ENCODE results near the gene FHIP1B. TPM values are rescaled to one million over a fixed set of nuclear protein-coding genes. Genes with fewer than 3 reads are reported as not detected.
"Not testable (repeated sequence)": the region's sequence is repeated elsewhere in the genome, so short reads cannot be mapped to it uniquely, and the experiment has no call there.

Gene FHIP1B
- total RNA-seq: 10 to 100 TPM; 45.6 to 52.2 TPM

DNA sequence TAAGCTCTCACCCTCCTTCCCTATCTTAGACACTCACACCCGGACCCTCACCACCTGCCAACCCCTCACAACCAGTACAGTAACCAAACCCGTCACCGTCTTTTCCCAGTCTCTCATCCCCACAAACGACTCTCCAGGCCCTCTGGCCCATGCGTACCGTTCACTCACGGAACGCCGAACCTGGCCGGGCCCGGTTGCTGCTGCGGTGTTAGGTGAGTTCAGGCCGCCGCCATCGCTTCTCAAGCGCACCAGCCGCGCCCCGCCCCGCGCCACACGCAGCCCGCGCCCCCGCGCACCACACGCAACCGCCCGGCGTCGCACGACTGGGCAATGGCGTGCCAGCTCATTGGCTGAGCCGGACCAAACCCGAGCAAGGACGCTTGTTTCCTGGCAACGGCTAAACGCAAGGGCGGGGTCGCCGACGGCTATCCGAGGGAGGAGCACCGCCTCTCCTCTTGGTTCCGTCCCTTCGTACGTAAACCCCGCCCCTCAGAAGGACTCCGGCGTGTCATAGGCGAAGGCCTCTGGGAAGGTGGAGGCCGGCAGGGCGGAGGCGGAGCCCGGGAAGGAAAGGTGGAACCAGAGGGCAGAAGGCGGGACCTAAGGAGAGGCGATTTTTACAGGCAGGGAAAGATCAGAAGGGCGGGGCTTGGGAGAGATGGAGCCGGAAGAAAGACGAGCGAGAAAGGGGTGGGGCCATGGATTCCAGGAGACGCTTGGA is at the start of gene FHIP1B:
Gene FHIP1B (minus strand): TSS at position 250 of the 721 bp plus-strand sequence. CDS start 10,120 bp downstream, outside the sequence.
- no peaks in the 10 kb centered on the region for H3K27me3 Mint-ChIP-seq
- H3K4me3 Mint-ChIP-seq: peak within 1 kb of the TSS; percentile 99
- peak; percentile 97 for ATAC-seq
- H3K36me3 Mint-ChIP-seq: no peaks in the 10 kb centered on the region
- peak within 1 kb of the TSS; percentile 92 to 93 for H3K27ac Mint-ChIP-seq
- no peaks in the 10 kb centered on the region for H3K9me3 Mint-ChIP-seq
- DNase-seq (ENCODE audit: low spot score): peak; percentile 100
- H3K4me1 Mint-ChIP-seq (ENCODE audit: low read depth in 2 of 2): peaks cover 43 to 52% of the 10 kb centered on the region in 2 donors

GRCh38 chr11:6283453-6284023 is 49.1 kb upstream of the FHIP1B start:
- ATAC-seq (no peak), DNase-seq (ENCODE audit: low spot score) (no peak)
- H3K27ac Mint-ChIP-seq: no peak overlapping the region
- H3K4me3 Mint-ChIP-seq: no peak overlapping the region
- peaks cover 32 to 43% of the 10 kb centered on the region in 2 donors for H3K27me3 Mint-ChIP-seq
- H3K36me3 Mint-ChIP-seq: no peaks in the 10 kb centered on the region
- no peaks in the 10 kb centered on the region for H3K9me3 Mint-ChIP-seq
- H3K4me1 Mint-ChIP-seq (ENCODE audit: low read depth in 2 of 2): no peaks in the 10 kb centered on the region

- H3K9me3 Mint-ChIP-seq; H3K4me1 Mint-ChIP-seq (ENCODE audit: low read depth in 2 of 2); H3K4me3 Mint-ChIP-seq; H3K36me3 Mint-ChIP-seq; H3K27ac Mint-ChIP-seq; DNase-seq (ENCODE audit: low spot score); ATAC-seq: not testable (repeated sequence)
- H3K27me3 Mint-ChIP-seq: peaks cover 45 to 61% of the 10 kb centered on the region in 2 donors
These were observed 46.4 kb upstream of the FHIP1B start for GRCh38 chr11:6280809-6281208.

DNA sequence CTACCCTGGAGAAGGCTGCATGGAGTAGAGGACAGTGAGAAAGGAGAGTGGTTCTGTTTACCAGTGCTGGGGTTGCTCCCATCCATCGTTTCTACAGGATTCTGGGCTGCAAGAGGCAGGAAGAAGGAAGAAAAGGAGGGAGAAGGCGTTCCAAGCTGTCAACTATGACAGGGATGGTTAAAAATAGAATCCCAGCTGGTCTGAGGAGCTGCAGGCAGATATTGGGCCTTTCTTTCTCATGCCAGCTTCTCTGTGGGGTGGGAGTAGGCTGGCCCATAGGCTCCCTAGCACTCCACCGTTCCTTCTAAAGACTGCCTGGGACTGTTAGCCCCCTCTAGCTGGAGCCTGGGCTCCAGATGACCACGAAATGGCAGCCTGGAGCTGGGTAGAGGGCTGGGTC is 38.8 kb upstream of the FHIP1B start:
- Mint-ChIP-seq H3K9me3 (no peaks in the 10 kb centered on the region), H3K4me1 (ENCODE audit: low read depth in 2 of 2) (peaks cover 7 to 11% of the 10 kb centered on the region in 2 donors), H3K27me3 (peaks cover 42 to 45% of the 10 kb centered on the region in 2 donors), H3K4me3 (no peak overlapping the region), H3K36me3 (no peaks in the 10 kb centered on the region), H3K27ac (no peak overlapping the region)
- DNase-seq (ENCODE audit: low spot score) (no peak), ATAC-seq (no peak)

DNA sequence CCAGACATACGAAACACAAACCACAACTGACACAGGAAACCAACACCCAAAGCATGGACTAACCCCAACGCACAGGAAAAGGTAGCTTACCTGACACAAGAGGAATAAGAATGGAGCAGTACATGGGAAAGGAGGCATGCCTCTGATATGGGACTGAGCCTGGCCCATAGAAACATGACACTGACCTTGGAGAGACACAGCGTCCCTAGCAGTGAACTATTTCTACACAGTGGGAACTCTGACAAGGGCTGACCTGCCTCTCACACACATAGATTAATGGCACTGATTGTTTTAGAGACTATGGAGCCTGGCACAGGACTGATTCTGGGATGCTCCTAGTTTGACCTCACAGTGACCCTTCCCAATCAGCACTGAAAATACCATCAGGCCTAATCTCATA is 37.2 kb upstream of the FHIP1B start:
- Mint-ChIP-seq H3K4me3 (no peak overlapping the region), H3K27me3 (peaks cover 32 to 34% of the 10 kb centered on the region in 2 donors), H3K36me3 (no peaks in the 10 kb centered on the region), H3K27ac (no peak overlapping the region), H3K4me1 (ENCODE audit: low read depth in 2 of 2) (peaks cover 7 to 11% of the 10 kb centered on the region in 2 donors), H3K9me3 (no peaks in the 10 kb centered on the region)
- no peak for DNase-seq (ENCODE audit: low spot score)
- no peak for ATAC-seq

DNA sequence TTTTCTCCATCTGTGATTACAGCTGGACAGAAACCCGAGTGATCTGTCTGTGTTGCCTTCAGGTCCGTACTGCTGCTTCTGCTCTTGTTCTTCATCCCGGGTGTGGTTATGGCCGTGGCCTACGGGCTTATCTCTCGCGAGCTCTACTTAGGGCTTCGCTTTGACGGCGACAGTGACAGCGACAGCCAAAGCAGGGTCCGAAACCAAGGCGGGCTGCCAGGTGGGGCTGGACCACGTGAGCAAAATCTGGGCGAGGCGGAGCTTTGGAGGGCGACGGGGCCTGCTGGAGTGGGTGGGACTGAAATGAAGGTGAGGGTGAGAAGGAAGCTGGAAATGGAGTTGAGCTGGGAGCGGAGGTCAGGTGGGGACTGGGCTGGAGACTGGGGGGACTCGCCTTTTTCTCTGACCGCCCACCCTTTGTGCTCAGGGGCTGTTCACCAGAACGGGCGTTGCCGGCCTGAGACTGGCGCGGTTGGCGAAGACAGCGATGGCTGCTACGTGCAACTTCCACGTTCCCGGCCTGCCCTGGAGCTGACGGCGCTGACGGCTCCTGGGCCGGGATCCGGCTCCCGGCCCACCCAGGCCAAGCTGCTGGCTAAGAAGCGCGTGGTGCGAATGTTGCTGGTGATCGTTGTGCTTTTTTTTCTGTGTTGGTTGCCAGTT is 36.3 kb upstream of the FHIP1B start:
- ATAC-seq (no peak), DNase-seq (ENCODE audit: low spot score) (no peak)
- H3K4me1 Mint-ChIP-seq (ENCODE audit: low read depth in 2 of 2): peaks cover 7 to 11% of the 10 kb centered on the region in 2 donors
- no peak overlapping the region for H3K27ac Mint-ChIP-seq
- H3K9me3 Mint-ChIP-seq: no peaks in the 10 kb centered on the region
- peaks cover 27 to 31% of the 10 kb centered on the region in 2 donors for H3K27me3 Mint-ChIP-seq
- H3K4me3 Mint-ChIP-seq: no peak overlapping the region
- no peaks in the 10 kb centered on the region for H3K36me3 Mint-ChIP-seq

GRCh38 chr11:6269994-6270393 is 35.6 kb upstream of the FHIP1B start:
- Mint-ChIP-seq H3K27ac (no peak overlapping the region), H3K9me3 (no peaks in the 10 kb centered on the region), H3K4me1 (ENCODE audit: low read depth in 2 of 2) (peaks cover 7 to 11% of the 10 kb centered on the region in 2 donors), H3K36me3 (no peaks in the 10 kb centered on the region), H3K4me3 (no peak overlapping the region), H3K27me3 (peaks cover 25 to 27% of the 10 kb centered on the region in 2 donors)
- ATAC-seq: peak; percentile 56 to 58
- DNase-seq (ENCODE audit: low spot score): no peak

- H3K36me3 Mint-ChIP-seq: no peaks in the 10 kb centered on the region
- H3K27ac Mint-ChIP-seq: no peak overlapping the region
- peaks cover 13 to 28% of the 10 kb centered on the region in 2 donors for H3K27me3 Mint-ChIP-seq
- ATAC-seq: no peak
- H3K4me1 Mint-ChIP-seq (ENCODE audit: low read depth in 2 of 2): peaks cover 7 to 11% of the 10 kb centered on the region in 2 donors
- H3K9me3 Mint-ChIP-seq: no peaks in the 10 kb centered on the region
- DNase-seq (ENCODE audit: low spot score): no peak
- H3K4me3 Mint-ChIP-seq: no peak overlapping the region
These were observed 34.4 kb upstream of the FHIP1B start for GRCh38 chr11:6268820-6269219.

- H3K27ac Mint-ChIP-seq: no peak overlapping the region
- H3K4me1 Mint-ChIP-seq (ENCODE audit: low read depth in 2 of 2): peaks cover under 1 to 2% of the 10 kb centered on the region in 2 donors
- ATAC-seq: no peak
These were observed 29.2 kb upstream of the FHIP1B start for GRCh38 chr11:6263662-6264061.

DNA sequence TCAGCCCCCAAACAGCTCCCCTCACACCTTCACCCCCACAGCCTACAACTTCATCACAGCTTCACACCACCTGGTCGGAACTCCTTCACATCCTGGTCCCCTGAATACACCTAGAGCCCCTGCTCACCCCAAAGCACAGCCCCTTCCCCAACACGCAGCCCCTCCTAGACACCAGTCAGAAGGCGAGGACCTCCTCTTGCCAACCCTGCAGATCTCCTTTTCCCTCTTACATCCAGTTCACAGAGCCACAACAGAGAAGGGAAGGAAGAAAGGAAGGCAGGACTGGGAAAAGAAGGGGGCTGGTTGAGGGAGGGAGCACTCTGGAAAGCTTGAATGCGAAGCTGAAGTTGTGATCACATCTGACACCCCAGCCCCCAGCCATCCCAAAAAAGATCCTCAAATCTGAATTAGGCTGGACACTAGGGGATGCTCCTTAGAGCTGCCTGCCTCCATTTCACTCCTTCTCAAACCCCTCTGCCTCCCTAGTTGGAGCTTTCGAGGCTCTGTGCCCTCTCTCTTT is 25.8 kb upstream of the FHIP1B start:
- Mint-ChIP-seq H3K4me1 (ENCODE audit: low read depth in 2 of 2) (no peaks in the 10 kb centered on the region), H3K27ac (no peak overlapping the region), H3K4me3 (no peak overlapping the region), H3K9me3 (no peaks in the 10 kb centered on the region), H3K36me3 (no peaks in the 10 kb centered on the region), H3K27me3 (peaks cover under 1 to 9% of the 10 kb centered on the region in 2 donors)
- no peak for ATAC-seq
- DNase-seq (ENCODE audit: low spot score): no peak

More at GRCh38 chr11:6263662-6264061, 29.2 kb upstream of the FHIP1B start:
- DNase-seq (ENCODE audit: low spot score): no peak
- Mint-ChIP-seq H3K36me3 (no peaks in the 10 kb centered on the region), H3K27me3 (peaks cover 9 to 15% of the 10 kb centered on the region in 2 donors), H3K4me3 (no peak overlapping the region), H3K9me3 (no peaks in the 10 kb centered on the region)

GRCh38 chr11:6258571-6259081 is 24.2 kb upstream of the FHIP1B start:
- H3K36me3 Mint-ChIP-seq: no peaks in the 10 kb centered on the region
- no peak overlapping the region for H3K27ac Mint-ChIP-seq
- ATAC-seq: no peak
- H3K27me3 Mint-ChIP-seq: peaks cover 0 to 2% of the 10 kb centered on the region in 2 donors
- no peaks in the 10 kb centered on the region for H3K9me3 Mint-ChIP-seq
- no peak for DNase-seq (ENCODE audit: low spot score)
- H3K4me3 Mint-ChIP-seq: peak overlapping the region; percentile 5
- H3K4me1 Mint-ChIP-seq (ENCODE audit: low read depth in 2 of 2): no peaks in the 10 kb centered on the region

GRCh38 chr11:6258141-6258540 is 23.7 kb upstream of the FHIP1B start:
- Mint-ChIP-seq H3K9me3 (no peaks in the 10 kb centered on the region), H3K27ac (no peak overlapping the region), H3K36me3 (no peaks in the 10 kb centered on the region), H3K4me3 (peak overlapping the region; percentile 5), H3K27me3 (peaks cover 0 to 2% of the 10 kb centered on the region in 2 donors), H3K4me1 (ENCODE audit: low read depth in 2 of 2) (no peaks in the 10 kb centered on the region)
- ATAC-seq (no peak), DNase-seq (ENCODE audit: low spot score) (no peak)

- ATAC-seq: peak in 1 of 2 donors; percentile 77
- H3K4me3 Mint-ChIP-seq: no peak overlapping the region
- H3K27ac Mint-ChIP-seq: no peak overlapping the region
- peaks cover 0 to 3% of the 10 kb centered on the region in 2 donors for H3K27me3 Mint-ChIP-seq
- no peaks in the 10 kb centered on the region for H3K36me3 Mint-ChIP-seq
- no peaks in the 10 kb centered on the region for H3K9me3 Mint-ChIP-seq
- DNase-seq (ENCODE audit: low spot score): no peak
- H3K4me1 Mint-ChIP-seq (ENCODE audit: low read depth in 2 of 2): no peaks in the 10 kb centered on the region
These were observed 18.8 kb upstream of the FHIP1B start for GRCh38 chr11:6253197-6253596.

Data from natural killer cell treated with Interleukin-12 subunit alpha and Interleukin-12 subunit beta and Interleukin-15 and Interleukin-18, amount 100 ng/mL, for 72 hours (primary cell).